GM23248 (cell line): ENCODE results near the gene BEX4. TPM values are rescaled to one million over a fixed set of nuclear protein-coding genes. Genes with fewer than 3 reads are reported as not detected.

Source experiments
- DNase-seq: peaks from one replicate; pipeline ENCODE4 v3.0.0-alpha.2; 2015
- H2AFZ ChIP-seq: fragments of 200-600 bp; sonication (generic); 2 replicates; pipeline ENCODE4 v1.6.1; 2016; ENCODE audit warnings: antibody characterized with exemption
- H3F3A ChIP-seq: fragments of 200-600 bp; sonication (generic); 2 replicates; pipeline ENCODE4 v1.6.1; 2016; ENCODE audit warnings: mild to moderate bottlenecking, antibody characterized with exemption, mixed run types; ENCODE audit not compliant: insufficient read depth
- H3K27ac ChIP-seq: fragments of 200-600 bp; sonication (generic); 2 replicates; pipeline ENCODE4 v1.5.1; 2016; ENCODE audit warnings: mild to moderate bottlenecking
- H3K27me3 ChIP-seq: fragments of 200-600 bp; sonication (generic); replicated peaks from 2 replicates; pipeline ENCODE4 v1.6.1; 2016; ENCODE audit warnings: mild to moderate bottlenecking; ENCODE audit not compliant: insufficient read depth
- H3K36me3 ChIP-seq: fragments of 200-600 bp; sonication (generic); 2 replicates; pipeline ENCODE4 v1.6.1; 2016; ENCODE audit warnings: low read depth, mild to moderate bottlenecking
- H3K4me1 ChIP-seq: fragments of 200-600 bp; sonication (generic); 2 replicates; pipeline ENCODE4 v1.6.1; 2016; ENCODE audit warnings: mild to moderate bottlenecking; ENCODE audit not compliant: insufficient read depth
- H3K4me2 ChIP-seq: fragments of 200-600 bp; sonication (generic); one replicate; pipeline ENCODE4 v1.6.1; 2016; ENCODE audit warnings: mild to moderate bottlenecking; ENCODE audit not compliant: unreplicated experiment
- H3K4me3 ChIP-seq: fragments of 200-600 bp; sonication (generic); 2 replicates; pipeline ENCODE4 v1.5.1; 2016; ENCODE audit warnings: mild to moderate bottlenecking
- H3K79me2 ChIP-seq: fragments of 200-600 bp; sonication (generic); 2 replicates; pipeline ENCODE4 v1.6.1; 2016; ENCODE audit warnings: mild to moderate bottlenecking; ENCODE audit not compliant: insufficient read depth
- H3K9ac ChIP-seq: fragments of 200-600 bp; sonication (generic); 2 replicates; pipeline ENCODE4 v1.6.1; 2016; ENCODE audit warnings: mild to moderate bottlenecking
- H3K9me2 ChIP-seq: fragments of 200-600 bp; sonication (generic); 2 replicates; pipeline ENCODE4 v1.6.1; 2016; ENCODE audit warnings: mixed run types, mild to moderate bottlenecking, moderate library complexity; ENCODE audit not compliant: insufficient read depth
- H3K9me3 ChIP-seq: fragments of 200-600 bp; sonication (generic); one replicate; pipeline ENCODE4 v1.6.1; 2017; ENCODE audit warnings: low read depth
- H4K20me1 ChIP-seq: fragments of 200-600 bp; sonication (generic); 2 replicates; pipeline ENCODE4 v1.6.0; 2016; ENCODE audit not compliant: insufficient read depth
- EZH2 ChIP-seq: fragments of 200-600 bp; sonication (generic); IDR thresholded peaks from 2 replicates; pipeline ENCODE4 v1.6.1; 2018; ENCODE audit warnings: antibody characterized with exemption, mild to moderate bottlenecking; ENCODE audit not compliant: insufficient read depth, poor library complexity, severe bottlenecking
- EZH2phosphoT487 ChIP-seq: fragments of 200-600 bp; sonication (generic); IDR thresholded peaks from 2 replicates; pipeline ENCODE4 v1.6.1; 2018; ENCODE audit warnings: antibody characterized with exemption, moderate library complexity, mild to moderate bottlenecking, low read depth; ENCODE audit not compliant: insufficient read depth
- WGBS, 2 experiments: methylation state at CpG; one replicate each; pipeline ENCODE4 v1.1.6; 2015 to 2017; ENCODE audit warnings: low lambda C conversion rate in 2 of 2, low coverage in 1 of 2; ENCODE audit errors: missing lambda C conversion rate in 2 of 2; 5-methylcytosine and 5-hydroxymethylcytosine counted together
- in situ Hi-C: fragments of 300-500 bp; cut with MboI; formaldehyde crosslinking; loops from 2 replicates; pipeline ENCODE4 v1.15.0; 2020
- polyA plus RNA-seq: library from polyadenylated mRNA; unstranded; fragments of >200 nt; fragmentation: Nextera tagmentation; extraction: Ambion mirVana; gene quantifications from 2 replicates; pipeline ENCODE4 v1.2.1, GENCODE V29; 2016
- total RNA-seq: library from RNA; depleted of rRNA; stranded (reverse); fragments of >200 nt; shearing (Covaris generic); gene quantifications from 2 replicates; pipeline ENCODE4 v1.2.3, GENCODE V29; 2014; rRNA removed

The BEX4 gene
- total and polyA plus RNA-seq, 2 experiments from 2014 or later = 0.54 to 2.4 TPM

GRCh38 chrX:103254171-103254824 is 39.4 kb downstream of the BEX4 start:
- Histone ChIP-seq H3K36me3 (0 out of 2 replicates have a peak, but pooled peaks cover 3% of the 10 kb centered on the region), H3K9ac (peak overlapping the region; percentile 96), H3K4me3 (peak overlapping the region; percentile 97), H3K9me2 (no peaks in the 10 kb centered on the region), H3K27ac (peak overlapping the region; percentile 89), H3K4me2 (peak overlapping the region; percentile 96), H3F3A (no peaks in the 10 kb centered on the region), H3K27me3 (no peaks in the 10 kb centered on the region), H3K79me2 (peaks cover 18% of the 10 kb centered on the region), H3K4me1 (no peaks in the 10 kb centered on the region), H3K9me3 (no peaks in the 10 kb centered on the region), H2AFZ (peak overlapping the region; percentile 99), H4K20me1 (no peaks in the 10 kb centered on the region)
- no peak for TF ChIP-seq EZH2
- TF ChIP-seq EZH2phosphoT487 = no peak
- in situ Hi-C loops = no loop called here
- WGBS, 2 experiments = 0 to 1% methylated on average over 9 to 22 of the region's 22 CpGs
- DNase-seq = peak; percentile 59

GRCh38 chrX:103254921-103255493 is 40.1 kb downstream of the BEX4 start, which contains the start of gene TCEAL8:
Gene TCEAL8 (minus strand): TSS chrX:103255155. CDS start chrX:103253979, 1,176 bp downstream.
- Histone ChIP-seq H2AFZ (peak within 1 kb of the TSS; percentile 99), H3K9ac (peak within 1 kb of the TSS; percentile 96), H3K9me2 (no peaks in the 10 kb centered on the region), H3K9me3 (no peaks in the 10 kb centered on the region), H3F3A (no peaks in the 10 kb centered on the region), H3K4me1 (no peaks in the 10 kb centered on the region), H4K20me1 (no peaks in the 10 kb centered on the region), H3K27me3 (no peaks in the 10 kb centered on the region), H3K36me3 (0 out of 2 replicates have a peak, but pooled peaks cover 3% of the 10 kb centered on the region), H3K27ac (peak within 1 kb of the TSS; percentile 89), H3K4me2 (peak within 1 kb of the TSS; percentile 96), H3K79me2 (peaks cover 18% of the 10 kb centered on the region), H3K4me3 (peak within 1 kb of the TSS; percentile 97)
- WGBS, 2 experiments = 0 to 2% methylated on average over 19 to 22 of the region's 22 CpGs
- TF ChIP-seq EZH2phosphoT487 = no peak
- TF ChIP-seq EZH2 = no peak
- DNase-seq = peak; percentile 85
- in situ Hi-C loops = no loop called here

DNA sequence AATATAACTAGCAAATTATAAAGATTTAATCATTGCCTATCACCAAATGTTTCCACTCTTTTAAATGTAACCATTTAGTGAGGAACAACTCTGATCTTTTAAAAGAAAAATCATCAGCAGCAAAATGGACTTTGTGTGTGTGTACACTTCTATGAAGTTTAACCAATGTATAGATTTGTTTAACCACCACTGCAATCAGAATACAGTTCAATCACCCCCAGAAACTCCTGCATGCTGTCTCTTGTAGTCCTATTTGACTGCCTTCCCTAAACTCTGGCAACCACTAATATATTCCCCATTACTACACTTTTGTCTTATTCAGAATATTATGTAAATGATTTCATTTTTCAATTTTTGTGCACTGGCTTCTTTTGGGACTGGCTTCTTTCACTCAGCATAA is 41.7 kb downstream of the BEX4 start:
- Histone ChIP-seq H3F3A (no peaks in the 10 kb centered on the region), H3K9me3 (no peaks in the 10 kb centered on the region), H2AFZ (no peak overlapping the region), H3K4me2 (no peak overlapping the region), H3K4me3 (no peak overlapping the region), H3K27ac (no peak overlapping the region), H3K4me1 (no peaks in the 10 kb centered on the region), H3K9me2 (no peaks in the 10 kb centered on the region), H4K20me1 (no peaks in the 10 kb centered on the region), H3K79me2 (peaks cover 18% of the 10 kb centered on the region), H3K36me3 (0 out of 2 replicates have a peak, but pooled peaks cover 3% of the 10 kb centered on the region), H3K27me3 (no peaks in the 10 kb centered on the region), H3K9ac (no peak overlapping the region)
- TF ChIP-seq EZH2 = no peak
- TF ChIP-seq EZH2phosphoT487 = no peak
- in situ Hi-C loops = no loop called here
- no peak for DNase-seq

DNA sequence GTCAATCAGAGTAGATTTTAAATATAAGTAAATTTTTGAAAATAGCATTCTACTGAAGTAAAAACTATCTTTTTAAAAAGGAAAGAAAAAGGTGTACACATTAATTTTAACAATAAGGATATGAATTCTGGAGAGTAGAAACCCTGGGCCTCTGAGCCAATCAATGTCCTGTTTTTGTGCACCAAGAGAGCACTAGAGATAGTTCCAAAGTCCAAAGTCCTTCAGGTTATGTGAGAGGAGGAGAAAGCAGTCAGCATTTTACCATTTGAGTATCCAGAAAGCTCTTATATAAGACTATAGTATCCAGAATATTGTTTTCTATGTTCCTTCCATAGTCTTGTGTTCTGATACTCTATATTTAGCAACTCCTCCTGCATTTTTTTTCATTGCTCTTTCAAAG is 43.4 kb downstream of the BEX4 start:
- Histone ChIP-seq H3F3A (no peaks in the 10 kb centered on the region), H2AFZ (no peak overlapping the region), H3K79me2 (peaks cover 16% of the 10 kb centered on the region), H3K9ac (no peak overlapping the region), H4K20me1 (no peaks in the 10 kb centered on the region), H3K36me3 (0 out of 2 replicates have a peak, but pooled peaks cover under 1% of the 10 kb centered on the region), H3K4me3 (no peak overlapping the region), H3K4me1 (no peaks in the 10 kb centered on the region), H3K9me3 (no peaks in the 10 kb centered on the region), H3K27me3 (0 out of 2 replicates have a peak, but pooled peaks cover 4% of the 10 kb centered on the region), H3K27ac (no peak overlapping the region), H3K4me2 (no peak overlapping the region), H3K9me2 (no peaks in the 10 kb centered on the region)
- in situ Hi-C loops = no loop called here
- no peak for DNase-seq
- TF ChIP-seq EZH2 (no peak), EZH2phosphoT487 (no peak)

Other genes with a start within 250 kb of the BEX4 start
- 73.0 and 91.8 TPM in 2 replicates for gene BEX1, start 150.9 kb upstream of the BEX4 start, total RNA-seq
- gene BEX1, start 150.9 kb upstream of the BEX4 start, polyA plus RNA-seq = 79.4 and 79.9 TPM in 2 replicates
- 13.6 and 31.4 TPM in 2 replicates for gene NXF3, start 122.0 kb upstream of the BEX4 start, total RNA-seq
- 6.6 and 7.9 TPM in 2 replicates for gene NXF3, start 122.0 kb upstream of the BEX4 start, polyA plus RNA-seq
- 87.3 and 97.7 TPM in 2 replicates for gene TCEAL8, start 40.0 kb downstream of the BEX4 start, total RNA-seq
- 104 TPM in 2 replicates for gene TCEAL8, start 40.0 kb downstream of the BEX4 start, polyA plus RNA-seq
- gene TCEAL5, start 61.6 kb downstream of the BEX4 start, total RNA-seq = not detected in 2 replicates
- gene TCEAL5, start 61.6 kb downstream of the BEX4 start, polyA plus RNA-seq = not detected in 2 replicates
- gene BEX2, start 95.9 kb downstream of the BEX4 start, total RNA-seq = not detected in 2 replicates
- not detected in 2 replicates for gene BEX2, start 95.9 kb downstream of the BEX4 start, polyA plus RNA-seq
- gene TCEAL7, start 115.1 kb downstream of the BEX4 start, total RNA-seq = 8.0 and 17.1 TPM in 2 replicates
- 21.8 and 21.9 TPM in 2 replicates for gene TCEAL7, start 115.1 kb downstream of the BEX4 start, polyA plus RNA-seq
- gene TCEAL9, start 141.4 kb downstream of the BEX4 start, total RNA-seq = 86.4 and 107 TPM in 2 replicates
- 188 and 192 TPM in 2 replicates for gene TCEAL9, start 141.4 kb downstream of the BEX4 start, polyA plus RNA-seq
- gene BEX3, start 161.4 kb downstream of the BEX4 start, total RNA-seq = 129 and 154 TPM in 2 replicates
- 300 and 313 TPM in 2 replicates for gene BEX3, start 161.4 kb downstream of the BEX4 start, polyA plus RNA-seq